ENCODE measurements around the gene UBE4B. TPM values are rescaled to one million over a fixed set of nuclear protein-coding genes. Genes with fewer than 3 reads are reported as not detected.

Gene UBE4B
- total RNA-seq, 1 donor from 2014 or later: 36.2 TPM

DNA sequence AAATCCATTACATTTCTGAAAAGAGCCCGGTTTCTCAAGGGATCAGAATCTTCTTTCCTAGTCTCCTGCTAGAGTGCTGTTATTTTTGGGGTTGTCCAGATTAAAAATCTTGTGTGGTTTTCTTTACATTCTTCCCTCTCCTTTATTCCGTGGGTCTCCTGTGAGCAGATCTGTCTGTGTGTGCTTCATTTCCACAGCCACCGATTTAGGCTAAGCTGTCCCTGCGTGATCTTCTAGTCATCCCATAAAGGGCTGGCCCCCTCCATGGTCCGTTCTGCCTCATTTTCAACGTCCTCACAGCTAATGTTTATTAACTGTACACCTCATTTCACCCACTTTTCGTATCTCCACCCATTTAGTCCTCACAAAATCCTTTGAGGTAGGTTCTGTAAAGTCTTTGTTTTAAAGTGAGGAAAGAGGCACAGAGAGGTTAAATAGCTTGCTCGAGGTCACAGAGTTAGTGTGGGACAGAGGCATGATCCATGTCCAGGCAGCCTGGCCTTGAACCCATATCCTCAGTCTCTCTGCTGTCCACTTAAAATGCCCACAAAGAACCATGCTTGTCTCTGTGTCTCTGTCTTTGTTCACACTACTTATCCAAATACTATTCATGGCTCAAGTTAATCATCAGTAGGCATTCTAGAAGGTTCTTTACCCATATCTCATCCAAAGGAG, 139.4 kb downstream of the UBE4B start:
- Histone ChIP-seq H3K27me3 (no peaks in the 10 kb centered on the region), H3K9me3 (no peaks in the 10 kb centered on the region), H3K27ac (no peak overlapping the region), H3K4me3 (no peak overlapping the region), H3K36me3 (peaks cover 70% of the 10 kb centered on the region), H3K4me1 (no peaks in the 10 kb centered on the region)
- DNase-seq: no peak
- no peak for ATAC-seq
- intact Hi-C loops (cut with DNase I): no loop called here
- no peak for TF ChIP-seq CTCF (IDR thresholded peaks at IDR 0.05)

DNA sequence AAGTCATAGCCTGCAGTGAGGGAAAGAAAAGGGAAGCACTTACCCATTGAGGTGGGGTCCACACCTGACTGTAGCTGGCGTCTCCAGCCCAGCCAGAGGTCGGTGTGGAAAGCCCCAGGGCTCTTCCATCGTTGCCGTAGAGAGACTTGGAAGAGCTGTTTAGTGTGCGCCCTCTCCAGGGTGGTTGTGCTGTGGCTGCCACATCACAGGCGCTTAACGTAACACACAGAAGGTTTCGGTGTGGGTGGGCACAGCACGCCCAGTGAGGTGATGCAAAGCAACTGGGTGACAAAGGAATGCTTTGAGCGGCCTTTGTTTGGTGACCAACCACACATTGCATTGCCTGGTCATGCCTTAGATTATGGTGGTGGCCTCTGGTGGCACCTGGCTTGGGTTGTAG, 140.8 kb downstream of the UBE4B start:
- intact Hi-C loops (cut with DNase I): no loop called here
- TF ChIP-seq CTCF (IDR thresholded peaks at IDR 0.05): no peak
- Histone ChIP-seq H3K4me3 (no peak overlapping the region), H3K9me3 (no peaks in the 10 kb centered on the region), H3K36me3 (peaks cover 65% of the 10 kb centered on the region), H3K27me3 (no peaks in the 10 kb centered on the region), H3K27ac (no peak overlapping the region), H3K4me1 (no peaks in the 10 kb centered on the region)
- DNase-seq (no peak), ATAC-seq (no peak)

DNA sequence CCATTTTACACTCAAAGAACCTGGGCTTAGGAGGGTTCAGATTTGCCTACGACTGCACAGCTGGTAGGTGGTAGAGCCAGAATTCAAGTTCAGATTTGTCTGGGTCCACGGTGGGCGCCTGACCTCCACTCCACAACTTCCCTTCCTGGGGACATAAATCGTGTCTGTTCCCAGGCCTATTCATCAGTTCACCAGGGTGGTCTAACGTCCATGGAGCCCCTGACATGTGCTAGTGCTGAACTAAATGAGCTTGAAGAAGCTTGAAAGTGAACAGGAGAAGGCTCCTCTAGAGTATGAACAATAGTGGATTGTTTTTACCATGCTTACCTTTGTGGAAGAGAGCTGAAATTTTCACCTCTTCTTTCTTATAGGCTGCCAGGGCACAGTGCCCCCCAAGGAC, 145.1 kb downstream of the UBE4B start:
- Histone ChIP-seq H3K27me3 (no peaks in the 10 kb centered on the region), H3K4me3 (no peak overlapping the region), H3K27ac (no peak overlapping the region), H3K9me3 (no peaks in the 10 kb centered on the region), H3K36me3 (peaks cover 48% of the 10 kb centered on the region), H3K4me1 (no peaks in the 10 kb centered on the region)
- ATAC-seq (no peak), DNase-seq (no peak)
- intact Hi-C loops (cut with DNase I): no loop called here
- no peak for TF ChIP-seq CTCF (IDR thresholded peaks at IDR 0.05)

GRCh38 chr1:10178597-10179405, 146.0 kb downstream of the UBE4B start:
- intact Hi-C loops (cut with DNase I): no loop called here
- DNase-seq: no peak

DNA sequence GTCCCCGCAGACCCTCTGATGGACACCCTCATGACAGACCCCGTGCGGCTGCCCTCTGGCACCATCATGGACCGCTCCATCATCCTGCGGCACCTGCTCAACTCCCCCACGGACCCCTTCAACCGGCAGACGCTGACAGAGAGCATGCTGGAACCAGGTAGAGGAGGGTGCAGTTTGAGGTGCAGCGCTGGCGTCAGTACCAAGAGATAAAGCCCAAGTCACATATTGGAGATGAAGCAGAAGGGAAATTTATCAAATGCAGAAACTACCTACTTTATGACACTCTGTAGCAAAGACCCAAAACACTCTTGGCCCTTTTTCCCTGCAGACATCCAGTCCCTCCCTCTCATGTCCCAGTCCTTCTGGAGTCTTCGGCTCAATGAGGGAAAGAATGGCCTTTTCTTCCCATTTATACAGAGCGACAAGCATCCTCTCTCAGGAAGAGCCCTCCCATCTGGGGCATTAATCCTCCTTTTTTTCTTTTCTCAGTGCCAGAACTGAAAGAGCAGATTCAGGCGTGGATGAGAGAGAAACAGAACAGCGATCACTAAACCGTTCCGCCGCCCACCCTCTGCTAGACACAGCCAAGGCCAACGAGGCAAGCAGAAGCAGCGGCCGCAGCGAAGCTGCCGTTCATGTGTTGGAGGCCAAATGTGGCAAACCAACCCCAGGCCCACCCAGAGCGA, 146.8 kb downstream of the UBE4B start:
- TF ChIP-seq CTCF (IDR thresholded peaks at IDR 0.05): no peak
- peaks cover 37% of the 10 kb centered on the region for H3K36me3 ChIP-seq
- intact Hi-C loops (cut with DNase I): no loop called here
- no peak for DNase-seq
- no peaks in the 10 kb centered on the region for H3K4me1 ChIP-seq
- H3K4me3 ChIP-seq: no peak overlapping the region
- no peak overlapping the region for H3K27ac ChIP-seq
- H3K27me3 ChIP-seq: no peaks in the 10 kb centered on the region
- H3K9me3 ChIP-seq: no peaks in the 10 kb centered on the region
- no peak for ATAC-seq

More at GRCh38 chr1:10178597-10179405, 146.0 kb downstream of the UBE4B start:
- Histone ChIP-seq H3K4me3 (no peak overlapping the region), H3K27me3 (no peaks in the 10 kb centered on the region), H3K4me1 (no peaks in the 10 kb centered on the region), H3K36me3 (peaks cover 39% of the 10 kb centered on the region), H3K27ac (no peak overlapping the region), H3K9me3 (no peaks in the 10 kb centered on the region)
- TF ChIP-seq CTCF (IDR thresholded peaks at IDR 0.05): no peak
- ATAC-seq: no peak
